Measurements from ENCODE around the gene IDE. TPM values are rescaled to one million over a fixed set of nuclear protein-coding genes. Genes with fewer than 3 reads are reported as not detected.

The IDE gene
- total and polyA plus RNA-seq, 10 of the 15 experiments (the other 5 are each of a cell fraction or from before 2014, with no cell fraction given) = 11.6 to 54.5 (median 33.6) TPM

- no peak for TF ChIP-seq MYB (IDR thresholded peaks at IDR 0.05; ENCODE audit: borderline replicate concordance, low read depth, low read length)
These were observed 68.8 kb downstream of the IDE start (continued) for GRCh38 chr10:92505044-92505443.

GRCh38 chr10:92502296-92502808, 71.5 kb downstream of the IDE start:
- BruUV-seq (replicated peaks) = no TSS peak
- Histone ChIP-seq H3K4me1 (ENCODE audit: control insufficient read depth, insufficient read depth, low read length) (no peaks in the 10 kb centered on the region), H3K27me3 (replicated peaks in 1 of 2; ENCODE audit: control insufficient read depth in 2 of 2, insufficient read depth in 2 of 2, low read length in 1 of 2) (no peaks in the 10 kb centered on the region), H2AFZ (ENCODE audit: control insufficient read depth, low read depth, low read length) (no peak overlapping the region), H4K20me1 (ENCODE audit: control insufficient read depth, insufficient read depth) (no peaks in the 10 kb centered on the region), H3K9ac (ENCODE audit: control insufficient read depth, insufficient read depth, low read length) (no peak overlapping the region), H3K9me3 (replicated peaks; ENCODE audit: control insufficient read depth, insufficient read depth, low read length) (no peaks in the 10 kb centered on the region), H3K4me3 (no peak overlapping the region), H3K27ac (ENCODE audit: control insufficient read depth, insufficient read depth) (no peak overlapping the region), H3K4me2 (ENCODE audit: control insufficient read depth, insufficient read depth) (no peak overlapping the region), H3K79me2 (ENCODE audit: control insufficient read depth, insufficient read depth, low read length) (no peaks in the 10 kb centered on the region), H3K36me3 (ENCODE audit: control insufficient read depth in 2 of 2, insufficient read depth in 2 of 2, low read length in 1 of 2) (peaks cover 0 to 8% of the 10 kb centered on the region in 2 experiments; a peak in 3 of 4 replicates)
- DNase-seq (ENCODE audit: low read depth, low spot score) (no peak), FAIRE-seq (no peak), ATAC-seq (no peak)
- POLR2A ChIA-PET = no interaction called here
- in situ Hi-C loops (cut with MboI) (no loop called here), intact Hi-C loops (cut with micrococcal nuclease; ENCODE audit: unreplicated experiment) (no loop called here)
- RAD21 ChIA-PET (ENCODE audit: unreplicated experiment) = no interaction called here
- SMC1A ChIA-PET (ENCODE audit: uncharacterized antibody, unreplicated experiment) = no interaction called here
- TF ChIP-seq NFXL1 (IDR thresholded peaks at IDR 0.05; ENCODE audit: borderline replicate concordance) (no peak), ZBTB11 (CRISPR knock-in tag; IDR thresholded peaks at IDR 0.05) (no peak), SMC3 (IDR thresholded peaks at IDR 0.05; ENCODE audit: borderline replicate concordance, low read length) (no peak), IKZF2 (IDR thresholded peaks at IDR 0.05) (no peak), BMI1 (IDR thresholded peaks at IDR 0.05; ENCODE audit: borderline replicate concordance) (no peak), IRF5 (IDR thresholded peaks at IDR 0.05; ENCODE audit: borderline replicate concordance) (no peak), FOXM1 (IDR thresholded peaks at IDR 0.05; ENCODE audit: low read depth, low read length) (no peak), YBX1 (IDR thresholded peaks at IDR 0.05) (no peak), HDAC2 (IDR thresholded peaks at IDR 0.05) (no peak), BRCA1 (IDR thresholded peaks at IDR 0.05; ENCODE audit: low read depth, low read length) (no peak), SUPT20H (IDR thresholded peaks at IDR 0.05; ENCODE audit: borderline replicate concordance, control insufficient read depth, low read depth, low read length) (no peak)
- 98% methylated on average over 5 of the region's 5 CpGs for WGBS (ENCODE audit: insufficient coverage, insufficient replicate concordance, low lambda C conversion rate, missing lambda C conversion rate)
- CTCF ChIA-PET = interaction anchor here (0.6 to 1.2 kb wide), 3 partner anchors 22 to 72 kb away, joined by 3 read pairs; partner anchors contain the start of gene IDE

Measured in GM12878 (cell line).